Epithelial cell of esophagus (primary cell): ENCODE measurements around the gene GAREM2.

Experiments used
- DNase-seq: peaks from one replicate; pipeline ENCODE4 v3.0.0; 2010; ENCODE audit warnings: low read depth
- H3K4me3 ChIP-seq: 2 replicates; pipeline ENCODE4 v1.5.1; 2011; ENCODE audit warnings: mild to moderate bottlenecking, low read length, control low read depth
- CTCF ChIP-seq: IDR thresholded peaks from 2 replicates; pipeline ENCODE4 v1.5.1; 2011; ENCODE audit warnings: low read depth, mild to moderate bottlenecking, low read length, control low read depth, inconsistent platforms; ENCODE audit not compliant: insufficient read depth; ENCODE audit errors: missing control alignments

GAREM2 gene

GRCh38 chr2:26169226-26169625 lies 3.7 kb upstream of the GAREM2 start:
- no peak for TF ChIP-seq CTCF
- DNase-seq, result no peak
- no peak overlapping the region for H3K4me3 ChIP-seq

GRCh38 chr2:26169681-26170414 lies 3.0 kb upstream of the GAREM2 start:
- no peak for TF ChIP-seq CTCF
- DNase-seq, result no peak
- H3K4me3 ChIP-seq, result no peak overlapping the region

GRCh38 chr2:26170795-26171194 lies 2.1 kb upstream of the GAREM2 start:
- no peak for DNase-seq
- no peak overlapping the region for H3K4me3 ChIP-seq
- TF ChIP-seq CTCF, result no peak

- H3K4me3 ChIP-seq, result no peak overlapping the region
- DNase-seq, result no peak
- no peak for TF ChIP-seq CTCF
These were observed 558 bp upstream of the GAREM2 start for GRCh38 chr2:26172189-26172870.

- TF ChIP-seq CTCF, result no peak
- no peak overlapping the region for H3K4me3 ChIP-seq
- DNase-seq, result no peak
These were observed 1.0 kb downstream of the GAREM2 start for GRCh38 chr2:26173776-26174482.

- H3K4me3 ChIP-seq, result no peak overlapping the region
- TF ChIP-seq CTCF, result no peak
- no peak for DNase-seq
These were observed 2.0 kb downstream of the GAREM2 start for GRCh38 chr2:26174691-26175465.
